Right lobe of liver (tissue), 6 donors: ENCODE results near the gene PARVB. TPM values are rescaled to one million over a fixed set of nuclear protein-coding genes. Genes with fewer than 3 reads are reported as not detected.

Experiments
- ATAC-seq, 4 donors: fragments of 200-7000 bp; cut with Tn5 transposase; one replicate each; pipeline ENCODE4 v1.9.1; 2020; ENCODE audit warnings: mild to moderate bottlenecking in 4 of 4, moderate library complexity in 4 of 4
- DNase-seq, 3 donors: peaks; one replicate each; pipeline ENCODE4 v3.0.0-alpha.2; 2020
- H3K27ac ChIP-seq, 3 donors: fragments of 200-600 bp; one replicate each; pipeline ENCODE4 v1.8.0; 2022
- H3K27me3 ChIP-seq, 2 donors: fragments of 200-600 bp; one replicate each; pipeline ENCODE4 v1.8.0; 2022
- H3K36me3 ChIP-seq, 4 donors: fragments of 200-600 bp; sonication (generic) in 1 of 4; one replicate each; pipeline versions ENCODE4 v1.5.1 to v1.8.0; 2017 to 2022; ENCODE audit warnings: control low read depth in 1 of 4
- H3K4me1 ChIP-seq, 4 donors: fragments of 200-600 bp; sonication (generic) in 1 of 4; one replicate each; pipeline versions ENCODE4 v1.5.1 to v1.8.0; 2017 to 2022; ENCODE audit warnings: control low read depth in 1 of 4
- H3K4me3 ChIP-seq, 3 donors: fragments of 200-600 bp; one replicate each; pipeline ENCODE4 v1.8.0; 2022
- H3K9me3 ChIP-seq, 4 donors: fragments of 200-600 bp; sonication (generic) in 1 of 4; one replicate each; pipeline versions ENCODE4 v1.5.1 to v1.8.0; 2017 to 2022; ENCODE audit warnings: control low read depth in 1 of 4
- CTCF ChIP-seq, 4 donors: fragments of 200-600 bp in 3 of 4; fragments of 450-650 bp in 1 of 4; IDR thresholded peaks; one replicate each; pipeline versions ENCODE4 v1.5.1 to v1.8.0; 2016 to 2022; ENCODE audit warnings: antibody characterized with exemption in 4 of 4, mild to moderate bottlenecking in 2 of 4
- POLR2A ChIP-seq: fragments of 450-650 bp; IDR thresholded peaks from one replicate; pipeline ENCODE4 v1.6.1; 2017; ENCODE audit warnings: antibody characterized with exemption, mild to moderate bottlenecking
- WGBS: methylation state at CpG from one replicate; pipeline ENCODE4 v1.1.6; 2018; ENCODE audit warnings: low coverage, low lambda C conversion rate; ENCODE audit not compliant: insufficient coverage; ENCODE audit errors: missing lambda C conversion rate; 5-methylcytosine and 5-hydroxymethylcytosine counted together
- intact Hi-C, 2 donors: fragments of 100-400 bp; cut with DNase I; formaldehyde crosslinking; loops; one replicate each; pipeline versions ENCODE4 v1.11.2 to v1.14.1; 2022
- total RNA-seq, 6 experiments: library from RNA; depleted of rRNA in 2 of 6; stranded (reverse); fragments of >200 nt in 2 of 6; fragmentation: NEBNext Ultra II Directional in 3 of 6; extraction: Animal tissue kit (Norgen Biotek cat#: 25700) in 3 of 6; gene quantifications; one replicate each; pipeline versions ENCODE4 v1.1.0 to v1.2.4, GENCODE V29; 2016 to 2023
- donor health status: DM: no; HTN: yes; CAD: no.
- donor health status: DM: no; HTN: no; CAD: no.
- donor health status: DM: no; HTN: no; CAD: no.
- donor health status: DM: no; HTN: yes; CAD: no.
- donor health status: DM: no; HTN: yes; CAD: no.

Gene PARVB
- total RNA-seq, 6 experiments from 2014 or later, result 14.2 to 21.3 (median 15.2) TPM

- WGBS, result 100% methylated on average over 1 of the region's 3 CpGs
- Histone ChIP-seq H3K4me1 (no peaks in the 10 kb centered on the region), H3K36me3 (no peaks in the 10 kb centered on the region), H3K27me3 (no peaks in the 10 kb centered on the region), H3K9me3 (no peaks in the 10 kb centered on the region), H3K4me3 (no peak overlapping the region), H3K27ac (no peak overlapping the region)
- ATAC-seq, result no peak
- intact Hi-C loops, result no loop called here
- TF ChIP-seq CTCF (IDR thresholded peaks at IDR 0.05), result no peak
- no peak for TF ChIP-seq POLR2A
- DNase-seq, result no peak
Observed at GRCh38 chr22:44214187-44214586, 190.1 kb downstream of the PARVB start.

- Histone ChIP-seq H3K27me3 (no peaks in the 10 kb centered on the region), H3K9me3 (no peaks in the 10 kb centered on the region), H3K36me3 (no peaks in the 10 kb centered on the region), H3K27ac (no peak overlapping the region), H3K4me1 (no peaks in the 10 kb centered on the region), H3K4me3 (no peak overlapping the region)
- intact Hi-C loops, result no loop called here
- DNase-seq (no peak), ATAC-seq (no peak)
- TF ChIP-seq POLR2A (no peak), CTCF (IDR thresholded peaks at IDR 0.05) (no peak)
- 80% methylated on average over 1 of the region's 6 CpGs for WGBS
Observed at GRCh38 chr22:44214764-44215163, 190.7 kb downstream of the PARVB start.

- 63% methylated on average over 4 of the region's 4 CpGs for WGBS
- Histone ChIP-seq H3K4me3 (no peak overlapping the region), H3K36me3 (no peaks in the 10 kb centered on the region), H3K27me3 (no peaks in the 10 kb centered on the region), H3K4me1 (no peaks in the 10 kb centered on the region), H3K9me3 (no peaks in the 10 kb centered on the region), H3K27ac (no peak overlapping the region)
- ATAC-seq (no peak), DNase-seq (no peak)
- no peak for TF ChIP-seq CTCF (IDR thresholded peaks at IDR 0.05)
- no peak for TF ChIP-seq POLR2A
- intact Hi-C loops, result no loop called here
Observed at GRCh38 chr22:44215287-44215686, 191.2 kb downstream of the PARVB start.

- intact Hi-C loops, result no loop called here
- no peaks in the 10 kb centered on the region for H3K27me3 ChIP-seq
- H3K4me1 ChIP-seq, result no peaks in the 10 kb centered on the region
- H3K27ac ChIP-seq, result no peak overlapping the region
- ATAC-seq (no peak), DNase-seq (no peak)
- H3K36me3 ChIP-seq, result no peaks in the 10 kb centered on the region
- WGBS, result 50% methylated on average over 6 of the region's 7 CpGs
- H3K4me3 ChIP-seq, result no peak overlapping the region
- no peaks in the 10 kb centered on the region for H3K9me3 ChIP-seq
- TF ChIP-seq POLR2A (no peak), CTCF (IDR thresholded peaks at IDR 0.05) (no peak)
Observed at GRCh38 chr22:44217346-44217745, 193.2 kb downstream of the PARVB start.

GRCh38 chr22:44218071-44218470 is 194.0 kb downstream of the PARVB start:
- no peaks in the 10 kb centered on the region for H3K4me1 ChIP-seq
- intact Hi-C loops, result no loop called here
- no peak for DNase-seq

More at GRCh38 chr22:44218071-44218470, 194.0 kb downstream of the PARVB start:
- Histone ChIP-seq H3K27ac (no peak overlapping the region), H3K9me3 (no peaks in the 10 kb centered on the region), H3K36me3 (no peaks in the 10 kb centered on the region), H3K4me3 (no peak overlapping the region), H3K27me3 (no peaks in the 10 kb centered on the region)
- 77% methylated on average over 5 of the region's 6 CpGs for WGBS
- ATAC-seq, result no peak
- TF ChIP-seq POLR2A (no peak), CTCF (IDR thresholded peaks at IDR 0.05) (no peak)
